GM18499 (cell line): ENCODE data around the gene OR5H6.
"Not testable (repeated sequence)": the region's sequence is repeated elsewhere in the genome, so short reads cannot be mapped to it uniquely, and the experiment has no call there.

Source experiments
- ATAC-seq: cut with Tn5 transposase; IDR thresholded peaks from one replicate; pipeline ENCODE4 v1.9.1; 2021; ENCODE audit warnings: moderate number of reproducible peaks; ENCODE audit not compliant: insufficient read depth, unreplicated experiment

The OR5H6 gene

DNA sequence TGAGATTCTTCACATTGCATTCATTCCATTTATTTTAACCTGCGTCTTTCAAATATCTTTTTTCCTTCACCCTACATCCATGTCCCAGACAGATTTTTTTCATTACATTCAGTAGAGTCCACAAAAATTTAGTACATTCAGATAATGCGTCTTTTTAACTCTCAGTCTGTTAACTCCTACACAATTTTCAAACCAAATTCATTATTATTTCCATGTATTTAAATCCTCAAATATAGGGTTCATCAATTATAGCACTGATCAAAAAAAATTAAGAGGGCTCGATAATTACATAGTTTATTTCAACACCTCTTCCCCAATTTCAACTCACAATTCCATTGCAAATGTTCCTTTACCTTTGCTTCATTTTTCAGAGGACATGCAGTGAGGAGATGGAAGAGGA lies at the start of gene OR5H6:
Gene OR5H6 (plus strand): TSS at position 301 of the 400 bp plus-strand sequence. CDS start 89 bp downstream, at position 390.
- ATAC-seq: no peak

DNA sequence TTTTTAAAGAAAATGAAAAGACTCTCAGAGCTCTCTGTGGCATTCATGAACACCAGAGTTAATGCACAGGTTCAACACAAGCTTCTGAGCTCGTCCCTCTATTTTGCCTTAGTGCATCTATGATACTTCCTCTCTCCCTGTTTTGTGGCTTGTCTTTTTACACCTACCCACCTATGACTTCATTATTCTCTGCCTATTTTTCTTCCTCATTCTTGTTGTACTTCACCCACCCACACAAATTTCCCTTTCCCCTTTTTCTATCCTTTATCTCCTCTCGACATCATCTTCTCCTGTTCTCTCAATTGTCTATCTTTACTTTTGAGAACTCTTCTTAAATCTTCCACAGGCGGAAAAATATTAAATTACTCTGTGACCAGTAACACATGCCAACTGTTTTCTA lies 49.0 kb upstream of the OR5H6 start:
- no peak for ATAC-seq

DNA sequence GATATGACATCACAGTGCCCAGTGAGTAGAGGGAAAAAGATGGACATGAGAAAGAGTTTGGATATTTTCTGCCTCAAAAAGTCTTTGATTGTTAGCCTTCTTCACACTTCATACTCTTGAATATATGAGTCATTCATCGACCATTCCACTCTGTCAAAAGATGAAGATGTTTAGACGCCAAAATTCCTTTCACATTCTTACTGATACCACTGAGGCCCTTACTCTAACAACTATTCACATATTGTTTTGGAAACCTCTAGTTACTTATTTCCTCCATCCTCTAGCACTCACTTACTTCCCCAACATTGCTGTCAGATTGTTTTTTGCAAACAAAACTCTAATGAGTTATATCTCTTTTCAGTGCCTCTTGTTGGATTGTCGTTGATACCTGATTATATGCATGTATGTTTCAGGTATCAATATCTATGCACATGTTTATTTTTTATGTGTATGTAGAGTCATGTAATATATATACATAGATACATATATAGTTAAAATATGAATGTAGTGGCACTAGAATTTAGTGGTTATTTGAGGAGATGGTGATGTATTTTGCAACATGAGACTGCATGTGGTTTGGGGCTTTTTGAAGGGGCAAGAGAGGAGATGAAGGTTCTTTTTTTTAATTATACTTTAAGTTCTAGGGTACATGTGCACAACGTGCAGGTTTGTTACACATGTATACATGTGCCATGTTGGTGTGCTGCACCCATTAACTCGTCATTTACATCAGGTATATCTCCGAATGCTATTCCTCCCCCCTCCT lies 40.0 kb upstream of the OR5H6 start:
- ATAC-seq: no peak

DNA sequence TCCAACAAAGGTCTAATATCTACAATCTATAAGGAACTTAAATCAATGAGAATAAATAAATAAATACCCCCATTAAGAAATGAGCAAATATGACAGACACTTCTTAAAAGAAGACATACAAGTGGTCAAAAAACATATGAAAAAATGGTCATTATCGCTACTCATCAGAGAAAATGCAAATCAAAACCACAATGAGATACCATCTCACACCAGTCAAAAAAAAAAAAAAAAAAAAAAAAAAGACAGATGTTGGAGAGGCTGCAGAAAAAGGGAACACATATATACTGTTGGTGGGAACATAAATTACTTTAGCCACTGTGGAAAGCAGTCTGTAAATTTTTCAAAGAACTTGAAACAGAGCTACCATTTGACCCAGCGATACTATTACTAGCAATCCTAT lies 31.6 kb upstream of the OR5H6 start:
- ATAC-seq: no peak

DNA sequence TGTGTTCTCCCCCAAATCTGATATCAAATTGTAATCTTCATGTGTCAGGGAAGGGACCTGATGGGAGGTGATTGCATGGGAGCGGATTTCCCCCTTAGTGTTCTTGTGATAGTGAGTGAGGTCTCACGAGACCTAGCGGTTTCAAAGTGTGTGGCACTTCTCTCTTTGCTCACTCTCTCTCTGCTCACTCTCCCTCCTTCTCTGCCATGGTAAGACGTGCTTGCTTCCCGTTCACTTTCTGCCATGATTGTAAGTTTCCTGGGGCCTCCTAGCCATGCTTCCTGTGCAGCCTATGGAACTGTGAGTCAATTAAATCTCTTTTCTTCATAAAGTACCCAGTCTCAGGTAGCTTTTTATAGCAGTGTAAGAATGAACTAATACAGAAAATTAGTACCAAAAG lies 30.6 kb upstream of the OR5H6 start:
- no peak for ATAC-seq

DNA sequence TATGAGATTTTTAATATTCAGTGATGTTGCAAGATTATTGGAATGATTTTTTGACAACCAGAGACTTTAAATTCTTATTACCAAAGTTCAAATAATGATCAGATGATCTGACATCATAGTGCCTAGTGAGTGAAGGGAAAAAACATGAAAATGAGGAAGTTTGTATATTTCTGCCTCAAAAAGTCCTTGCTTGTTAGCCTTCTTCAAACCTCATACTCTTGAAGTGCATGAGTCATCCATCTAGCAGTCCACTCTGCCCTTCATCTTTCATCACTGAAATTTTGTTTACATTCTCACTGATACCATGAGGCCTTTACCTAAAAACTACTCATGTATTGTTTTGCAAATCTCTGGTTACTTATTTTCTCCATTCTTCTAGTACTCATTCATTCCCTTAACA lies 23.9 kb upstream of the OR5H6 start:
- no peak for ATAC-seq

DNA sequence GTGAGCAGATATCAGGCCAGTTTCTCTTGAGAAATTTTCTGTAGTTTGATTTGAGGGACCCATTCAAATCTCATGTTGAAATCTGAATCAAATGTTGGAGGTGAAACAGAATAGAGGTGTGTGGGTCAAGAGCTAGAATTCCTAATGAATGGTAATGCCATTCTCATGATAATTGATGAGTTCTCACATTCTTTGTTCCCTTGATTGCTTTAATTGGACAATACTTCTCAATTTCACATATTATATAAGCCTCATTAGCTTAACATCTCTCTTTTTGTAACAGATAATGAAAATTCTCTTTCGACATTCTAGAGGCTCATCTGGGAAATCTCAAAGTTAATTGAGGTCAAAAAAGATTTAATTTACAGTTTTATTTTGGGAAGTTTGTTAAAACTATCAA lies 21.9 kb upstream of the OR5H6 start:
- ATAC-seq: no peak

DNA sequence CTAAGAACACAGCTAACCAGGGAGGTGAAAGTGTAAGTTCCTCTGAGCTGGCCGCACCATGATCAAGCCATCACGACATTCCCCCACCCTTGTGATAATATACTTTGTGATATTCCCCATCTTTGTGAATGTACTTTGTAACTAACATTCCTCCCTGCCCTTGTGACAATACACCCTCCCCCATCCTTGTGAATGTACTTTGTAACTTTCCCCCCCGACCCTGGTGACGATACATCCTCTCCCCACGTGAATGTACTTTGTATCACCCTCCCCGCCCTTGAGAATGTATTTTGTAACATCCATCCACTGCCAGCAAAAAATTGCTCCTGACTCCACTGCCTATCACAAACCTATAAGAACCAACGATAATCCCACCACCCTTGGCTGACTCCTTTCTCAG lies 20.2 kb upstream of the OR5H6 start:
- ATAC-seq: no peak

DNA sequence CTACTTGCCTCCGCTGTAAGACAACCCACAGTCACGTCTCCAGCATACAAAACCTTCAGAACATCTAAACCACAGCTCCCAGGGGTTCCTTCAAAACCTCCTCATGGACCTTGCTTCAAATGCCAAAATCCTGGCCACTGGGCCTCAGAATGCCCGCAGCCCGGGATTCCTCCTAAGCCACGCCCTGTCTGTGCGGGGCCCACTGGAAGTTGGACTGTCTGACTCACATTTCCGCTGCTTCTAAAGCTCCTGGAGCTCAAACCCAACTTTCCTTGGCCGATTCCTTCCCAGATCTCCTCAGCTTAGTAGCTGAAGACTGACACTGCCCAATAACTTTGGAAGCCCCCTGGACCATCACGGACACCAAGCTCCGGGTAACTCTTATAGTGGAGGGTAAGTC lies 17.9 kb upstream of the OR5H6 start:
- ATAC-seq: no peak

DNA sequence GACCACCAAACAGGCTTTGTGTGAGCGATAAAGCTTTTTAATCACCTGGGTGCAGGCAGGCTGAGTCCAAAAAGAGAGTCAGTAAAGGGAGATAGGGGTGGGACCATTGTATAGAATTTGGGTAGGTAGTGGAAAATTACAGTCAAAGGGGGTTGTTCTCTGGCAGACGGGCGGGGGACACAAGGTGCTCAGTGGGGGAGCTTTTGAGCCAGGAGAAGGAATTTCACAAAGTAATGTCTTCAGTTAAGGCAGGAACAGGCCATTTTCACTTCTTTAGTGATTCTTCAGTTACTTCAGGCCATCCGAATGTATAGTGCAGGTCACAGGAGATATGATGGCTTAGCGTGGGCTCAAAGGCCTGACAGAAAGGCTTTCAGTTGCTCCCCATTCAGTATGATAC lies 8.0 kb upstream of the OR5H6 start:
- not testable (repeated sequence) for ATAC-seq

DNA sequence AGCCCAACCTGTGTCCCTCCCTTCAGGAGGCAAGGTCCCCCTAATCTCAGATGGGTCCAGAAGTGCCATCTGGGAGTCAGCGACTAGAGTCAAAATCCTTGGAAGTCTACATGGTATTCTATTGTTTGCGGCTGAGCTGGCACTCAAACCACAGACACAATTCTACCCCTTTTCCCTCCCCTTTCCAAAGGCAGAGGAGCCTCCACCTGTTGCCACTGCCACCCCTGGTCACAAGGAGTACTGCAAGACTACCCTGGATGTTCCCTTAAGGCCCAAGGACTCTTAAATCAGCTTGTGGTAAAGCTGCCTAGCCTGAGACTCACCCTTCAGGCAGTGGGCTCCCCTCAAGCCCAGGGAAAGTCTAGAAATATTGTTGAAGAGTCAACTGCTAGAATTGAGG lies 4.3 kb upstream of the OR5H6 start:
- ATAC-seq: no peak

DNA sequence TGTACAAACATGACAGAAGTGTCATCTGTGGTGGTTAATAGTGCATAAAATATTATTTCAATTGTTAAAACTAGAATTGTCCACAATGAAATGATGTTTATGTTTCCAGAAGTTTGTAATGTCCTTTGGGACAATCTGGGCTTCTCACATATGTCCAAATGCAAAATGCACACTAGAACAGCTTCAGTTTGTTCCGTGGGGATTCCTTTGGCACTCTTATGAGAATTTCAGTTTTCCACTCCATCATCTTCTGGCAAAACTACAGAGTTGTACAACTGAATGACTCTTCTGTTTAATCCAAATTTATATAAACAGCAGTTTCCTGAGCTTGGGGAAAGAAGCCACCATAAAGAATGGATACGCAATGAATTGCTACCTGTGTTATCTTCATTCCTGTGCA lies 2.0 kb upstream of the OR5H6 start:
- no peak for ATAC-seq

DNA sequence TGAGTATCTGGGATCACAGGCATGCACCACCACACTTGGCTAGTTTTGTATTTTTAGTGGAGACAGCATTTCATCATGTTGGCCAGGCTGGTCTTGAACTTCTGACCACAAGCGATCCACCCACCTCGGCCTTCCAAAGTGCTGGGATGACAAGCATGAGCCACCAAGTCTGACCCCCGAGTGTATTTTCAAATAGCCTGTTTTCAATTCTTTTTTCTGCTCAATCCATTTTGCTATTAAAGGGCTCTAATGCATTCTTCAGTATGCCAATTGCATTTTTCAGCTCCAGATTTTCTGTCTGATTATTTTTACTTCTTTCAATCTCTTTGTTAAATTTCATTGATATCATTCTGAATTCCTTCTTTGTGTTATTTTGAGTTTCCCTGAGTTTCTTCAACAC lies 5.8 kb downstream of the OR5H6 start:
- ATAC-seq: no peak

DNA sequence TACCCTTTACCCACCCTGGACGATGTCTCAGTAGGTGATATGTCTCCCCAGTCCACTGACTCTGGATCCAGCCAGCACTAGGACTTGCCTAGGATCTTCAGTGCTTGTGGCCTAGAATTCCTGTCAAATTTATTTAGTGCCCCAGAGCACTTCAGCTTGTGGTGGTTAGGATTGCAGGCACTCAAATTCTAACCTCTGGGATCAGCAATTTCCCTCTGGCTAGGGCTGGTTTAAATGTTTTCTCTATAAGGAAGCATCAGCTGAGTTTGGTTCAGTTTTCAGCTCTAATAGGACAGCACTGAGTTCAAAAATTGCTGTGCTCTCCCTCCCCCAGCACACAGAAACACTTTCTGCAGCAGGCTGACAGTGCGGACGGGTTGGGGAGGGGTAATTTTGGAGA lies 8.1 kb downstream of the OR5H6 start:
- ATAC-seq: no peak

DNA sequence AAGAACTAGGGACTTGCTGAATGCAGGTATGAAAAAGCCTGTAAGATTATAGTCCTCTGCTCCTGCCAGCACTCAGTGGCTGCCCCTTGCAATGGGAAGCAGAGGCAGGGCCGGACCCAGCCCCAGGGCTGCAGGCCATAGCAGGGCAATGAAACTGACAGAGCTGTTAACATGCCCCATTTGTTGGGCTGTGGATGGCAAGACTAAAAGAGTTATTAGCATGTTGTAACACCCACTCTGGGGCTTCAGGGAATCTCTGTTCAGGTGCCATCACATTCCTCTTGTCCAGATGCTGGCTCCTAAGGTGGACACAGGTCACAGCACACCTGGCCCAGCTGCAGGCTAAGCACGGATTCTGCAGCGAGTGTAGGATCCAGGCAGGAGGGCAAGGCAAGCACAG lies 10.9 kb downstream of the OR5H6 start:
- no peak for ATAC-seq

DNA sequence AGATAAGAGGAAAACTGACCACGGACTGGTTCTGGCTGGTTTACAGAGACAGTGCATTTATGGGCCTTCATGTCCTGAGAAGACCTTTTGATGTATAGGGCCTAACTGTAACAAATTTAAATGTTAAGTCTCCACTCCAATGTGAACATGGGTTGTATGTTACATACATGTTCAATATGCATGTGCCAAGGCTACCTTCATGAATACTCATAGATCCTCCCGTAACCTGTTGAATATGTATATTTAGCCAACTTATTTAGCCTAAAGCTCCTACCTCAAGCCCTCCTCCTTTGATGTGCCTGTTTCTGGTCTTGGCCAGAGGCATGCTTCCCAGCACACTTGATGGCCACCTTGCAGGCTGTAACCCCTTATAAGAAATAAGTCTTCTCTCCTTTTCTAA lies 18.2 kb downstream of the OR5H6 start, which contains the start of gene OR5H2:
Gene OR5H2 (plus strand): TSS at position 301 of the 400 bp plus-strand sequence. CDS start 398 bp downstream, outside the sequence.
- ATAC-seq: no peak

DNA sequence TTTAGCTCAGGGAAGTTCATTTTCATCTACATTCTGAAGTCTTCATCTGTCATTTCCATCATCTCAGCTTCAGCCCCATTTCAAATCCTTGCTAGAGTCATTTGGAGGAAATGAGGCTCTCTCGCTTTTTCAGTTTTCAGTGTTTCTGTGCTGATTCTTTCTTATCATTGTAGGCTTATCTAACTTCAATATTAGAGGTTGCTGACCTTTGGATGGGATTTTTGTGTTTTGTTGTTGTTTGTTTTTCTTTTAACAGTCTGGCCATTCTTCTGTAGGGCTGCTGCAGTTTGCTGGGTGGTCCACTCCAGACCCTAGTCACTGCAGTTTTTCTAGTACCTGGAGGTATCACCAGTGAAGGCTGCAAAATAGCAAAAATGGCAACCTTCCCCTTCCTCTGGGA lies 26.9 kb downstream of the OR5H6 start:
- ATAC-seq: no peak

DNA sequence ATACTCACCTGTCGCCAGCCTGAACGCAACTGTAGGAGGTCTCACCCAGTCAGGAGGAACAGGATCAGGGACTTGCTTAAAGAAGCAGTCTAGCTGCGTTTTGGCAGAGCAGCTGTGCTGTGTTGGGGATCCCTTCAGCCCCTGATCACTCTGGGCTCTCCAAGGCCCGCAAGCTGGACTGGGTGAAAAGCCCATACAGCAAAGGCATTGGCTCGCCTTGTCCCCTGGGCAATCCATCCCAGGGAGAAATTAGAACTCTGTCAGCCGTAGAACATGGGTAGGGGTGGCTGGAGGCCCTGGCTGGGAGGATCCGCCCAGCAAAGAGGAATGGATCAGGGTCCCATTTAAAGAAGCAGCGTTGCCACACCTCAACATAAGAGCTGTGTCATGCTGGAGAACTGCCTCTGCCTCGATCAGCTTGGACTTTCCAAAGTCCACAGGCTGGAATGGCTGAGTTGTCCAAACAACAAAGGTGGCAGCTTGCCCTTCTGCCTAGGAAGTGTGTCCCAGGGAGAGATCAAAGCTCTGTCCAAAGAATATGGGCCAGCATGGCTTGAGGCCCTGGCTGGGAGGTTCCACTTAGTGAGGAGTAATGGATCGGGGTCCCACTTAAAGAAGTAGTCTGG lies 27.4 kb downstream of the OR5H6 start:
- ATAC-seq: no peak
